DND-41 (cell line): ENCODE data around the gene GPR176.

ENCODE experiments used
- ATAC-seq: fragments of 200-7000 bp; cut with Tn5 transposase; 3 replicates; pipeline ENCODE4 v1.9.1; 2021; ENCODE audit warnings: low read depth; ENCODE audit not compliant: insufficient read depth
- DNase-seq: peaks from one replicate; pipeline ENCODE4 v3.0.0-alpha.2; 2020
- H2AFZ ChIP-seq: 2 replicates; pipeline ENCODE4 v1.6.0; 2012; ENCODE audit warnings: low read depth, low read length
- H3K27ac ChIP-seq: 2 replicates; pipeline ENCODE4 v1.5.1; 2012; ENCODE audit warnings: low read length, inconsistent platforms
- H3K27me3 ChIP-seq: fragments of 200-600 bp; sonication (generic); 2 replicates; pipeline ENCODE4 v1.6.0; 2012; ENCODE audit warnings: low read length, mild to moderate bottlenecking, inconsistent platforms; ENCODE audit not compliant: insufficient read depth, poor library complexity
- H3K36me3 ChIP-seq: 2 replicates; pipeline ENCODE4 v1.5.1; 2012; ENCODE audit warnings: low read length, inconsistent platforms; ENCODE audit not compliant: insufficient read depth
- H3K4me1 ChIP-seq: 2 replicates; pipeline ENCODE4 v1.5.1; 2012; ENCODE audit warnings: mild to moderate bottlenecking, low read length; ENCODE audit not compliant: insufficient read depth
- H3K4me2 ChIP-seq: 2 replicates; pipeline ENCODE4 v1.6.0; 2012; ENCODE audit warnings: mild to moderate bottlenecking, moderate library complexity, low read length, inconsistent platforms; ENCODE audit not compliant: insufficient read depth
- H3K4me3 ChIP-seq, 2 experiments: fragments of 200-600 bp in 1 of 2; shearing (Covaris generic) in 1 of 2; 2 replicates each; pipeline ENCODE4 v1.5.1; 2012 to 2016; ENCODE audit warnings: inconsistent platforms in 2 of 2, low read length in 2 of 2, mild to moderate bottlenecking in 2 of 2, low read depth in 1 of 2, moderate library complexity in 1 of 2
- H3K79me2 ChIP-seq: 2 replicates; pipeline ENCODE4 v1.6.0; 2012; ENCODE audit warnings: low read length, inconsistent platforms; ENCODE audit not compliant: insufficient read depth
- H3K9ac ChIP-seq: 2 replicates; pipeline ENCODE4 v1.6.0; 2012; ENCODE audit warnings: low read depth, mild to moderate bottlenecking, inconsistent platforms, low read length, moderate library complexity
- H3K9me3 ChIP-seq: 2 replicates; pipeline ENCODE4 v1.5.1; 2012; ENCODE audit warnings: low read length, moderate library complexity, mild to moderate bottlenecking, inconsistent platforms; ENCODE audit not compliant: insufficient read depth, severe bottlenecking
- H4K20me1 ChIP-seq: 2 replicates; pipeline ENCODE4 v1.6.0; 2012; ENCODE audit warnings: low read length; ENCODE audit not compliant: insufficient read depth
- EZH2 ChIP-seq: IDR thresholded peaks from 3 replicates; pipeline ENCODE4 v1.6.1; 2012; ENCODE audit warnings: borderline replicate concordance, low read depth, mild to moderate bottlenecking, moderate library complexity, low read length, inconsistent platforms; ENCODE audit not compliant: severe bottlenecking
- TF ChIP-seq, protein P1 (sequence below): IDR thresholded peaks from 2 replicates; pipeline ENCODE4 v1.5.1; 2012; ENCODE audit warnings: borderline replicate concordance, low read length, moderate library complexity, mild to moderate bottlenecking; ENCODE audit not compliant: poor library complexity, severe bottlenecking; ENCODE audit errors: extremely low read depth

GPR176 gene

GRCh38 chr15:39885099-39885777, 34.8 kb downstream of the GPR176 start:
- Histone ChIP-seq H3K9ac (no peak overlapping the region), H3K27ac (no peak overlapping the region), H3K4me2 (no peak overlapping the region), H3K4me3 (no peak overlapping the region), H3K9me3 (no peaks in the 10 kb centered on the region), H3K79me2 (no peaks in the 10 kb centered on the region), H3K4me1 (no peaks in the 10 kb centered on the region), H4K20me1 (no peaks in the 10 kb centered on the region), H2AFZ (no peak overlapping the region), H3K27me3 (peaks cover 14% of the 10 kb centered on the region), H3K36me3 (no peaks in the 10 kb centered on the region)
- TF ChIP-seq, protein P1, sequence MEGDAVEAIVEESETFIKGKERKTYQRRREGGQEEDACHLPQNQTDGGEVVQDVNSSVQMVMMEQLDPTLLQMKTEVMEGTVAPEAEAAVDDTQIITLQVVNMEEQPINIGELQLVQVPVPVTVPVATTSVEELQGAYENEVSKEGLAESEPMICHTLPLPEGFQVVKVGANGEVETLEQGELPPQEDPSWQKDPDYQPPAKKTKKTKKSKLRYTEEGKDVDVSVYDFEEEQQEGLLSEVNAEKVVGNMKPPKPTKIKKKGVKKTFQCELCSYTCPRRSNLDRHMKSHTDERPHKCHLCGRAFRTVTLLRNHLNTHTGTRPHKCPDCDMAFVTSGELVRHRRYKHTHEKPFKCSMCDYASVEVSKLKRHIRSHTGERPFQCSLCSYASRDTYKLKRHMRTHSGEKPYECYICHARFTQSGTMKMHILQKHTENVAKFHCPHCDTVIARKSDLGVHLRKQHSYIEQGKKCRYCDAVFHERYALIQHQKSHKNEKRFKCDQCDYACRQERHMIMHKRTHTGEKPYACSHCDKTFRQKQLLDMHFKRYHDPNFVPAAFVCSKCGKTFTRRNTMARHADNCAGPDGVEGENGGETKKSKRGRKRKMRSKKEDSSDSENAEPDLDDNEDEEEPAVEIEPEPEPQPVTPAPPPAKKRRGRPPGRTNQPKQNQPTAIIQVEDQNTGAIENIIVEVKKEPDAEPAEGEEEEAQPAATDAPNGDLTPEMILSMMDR = no peak
- TF ChIP-seq EZH2 = no peak
- ATAC-seq = no peak
- DNase-seq = no peak

DNA sequence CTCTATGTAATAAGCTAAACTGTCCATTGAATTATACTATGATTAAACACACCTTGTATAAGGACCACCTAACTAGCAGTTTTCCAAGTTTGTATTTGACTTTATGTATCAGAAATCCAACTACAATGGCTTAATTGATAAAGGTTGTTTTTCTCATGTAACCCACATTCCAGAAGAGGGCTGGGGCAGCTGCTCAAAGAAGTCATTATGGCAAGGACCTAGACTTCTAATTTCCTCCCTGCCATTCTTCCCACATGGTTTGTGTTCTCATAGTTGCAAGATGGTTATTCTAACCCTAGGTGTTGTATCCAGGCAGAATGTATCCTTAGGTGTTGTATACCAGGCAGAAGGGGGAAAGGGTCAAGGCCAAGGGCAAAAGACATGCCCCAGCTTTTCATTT, 35.7 kb downstream of the GPR176 start:
- Histone ChIP-seq H3K27ac (no peak overlapping the region), H3K4me2 (no peak overlapping the region), H3K9ac (no peak overlapping the region), H3K9me3 (no peaks in the 10 kb centered on the region), H2AFZ (no peak overlapping the region), H3K79me2 (no peaks in the 10 kb centered on the region), H3K36me3 (no peaks in the 10 kb centered on the region), H3K4me3 (no peak overlapping the region), H4K20me1 (no peaks in the 10 kb centered on the region), H3K4me1 (no peaks in the 10 kb centered on the region), H3K27me3 (peaks cover 14% of the 10 kb centered on the region)
- ATAC-seq (no peak), DNase-seq (no peak)
- TF ChIP-seq, protein P1 = no peak
- no peak for TF ChIP-seq EZH2

DNA sequence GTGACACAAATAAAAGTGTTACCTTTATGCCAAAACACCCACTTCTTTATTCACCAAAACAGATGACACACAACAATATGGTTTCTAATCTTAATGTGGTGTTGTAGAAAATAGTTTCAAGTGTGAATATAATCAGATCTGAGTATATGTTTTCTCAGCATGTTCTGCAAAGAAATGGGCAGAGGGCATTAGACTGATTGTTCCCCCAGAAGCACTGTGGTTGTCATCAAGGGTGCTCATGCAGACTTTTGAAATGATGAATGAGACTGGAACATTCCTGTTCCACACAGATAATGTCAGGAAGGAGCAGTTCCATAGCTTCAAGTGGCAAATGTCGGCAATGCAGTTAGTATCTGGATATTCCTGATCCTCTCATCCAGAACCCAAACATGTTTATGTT, 37.5 kb downstream of the GPR176 start:
- Histone ChIP-seq H3K9me3 (no peaks in the 10 kb centered on the region), H3K9ac (no peak overlapping the region), H3K27me3 (peaks cover 14% of the 10 kb centered on the region), H3K79me2 (no peaks in the 10 kb centered on the region), H2AFZ (no peak overlapping the region), H3K36me3 (no peaks in the 10 kb centered on the region), H3K27ac (no peak overlapping the region), H3K4me3 (no peak overlapping the region), H3K4me1 (no peaks in the 10 kb centered on the region), H4K20me1 (no peaks in the 10 kb centered on the region), H3K4me2 (no peak overlapping the region)
- ATAC-seq (no peak), DNase-seq (no peak)
- TF ChIP-seq, protein P1 = no peak
- TF ChIP-seq EZH2 = no peak

DNA sequence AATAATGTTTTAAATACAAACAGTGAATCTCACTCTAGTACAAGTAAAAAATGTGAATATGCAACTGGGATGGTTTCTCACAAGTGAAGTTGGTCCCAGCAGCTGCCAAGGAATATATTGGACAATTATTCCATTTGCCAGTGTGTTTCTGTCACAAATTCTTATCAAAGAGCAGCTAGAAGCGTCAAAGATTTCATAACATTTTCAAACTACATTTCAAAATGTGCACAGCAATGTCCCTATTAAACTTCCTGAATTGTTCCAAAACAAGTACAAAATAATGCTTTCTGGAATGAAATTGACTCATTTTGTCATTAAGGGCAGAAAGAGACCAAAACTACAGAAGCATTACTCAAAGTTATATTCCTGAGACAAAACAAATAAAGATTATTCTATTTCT, 38.3 kb downstream of the GPR176 start:
- H3K4me3 ChIP-seq = no peak overlapping the region
- H3K9me3 ChIP-seq = no peaks in the 10 kb centered on the region
- H3K27me3 ChIP-seq = peaks cover 14% of the 10 kb centered on the region
- H3K4me1 ChIP-seq = no peaks in the 10 kb centered on the region
- TF ChIP-seq, protein P1 = no peak
- TF ChIP-seq EZH2 = no peak
- DNase-seq (no peak), ATAC-seq (no peak)
- H3K4me2 ChIP-seq = no peak overlapping the region
- H2AFZ ChIP-seq = no peak overlapping the region
- H4K20me1 ChIP-seq = no peaks in the 10 kb centered on the region
- no peak overlapping the region for H3K9ac ChIP-seq
- H3K79me2 ChIP-seq = no peaks in the 10 kb centered on the region
- no peaks in the 10 kb centered on the region for H3K36me3 ChIP-seq
- H3K27ac ChIP-seq = no peak overlapping the region
